HCT116 (cell line): ENCODE results near the gene RNF141. TPM values are rescaled to one million over a fixed set of nuclear protein-coding genes. Genes with fewer than 3 reads are reported as not detected.
A peak's percentile ranks its signal among the peaks of the same experiment; 100 is the strongest.

ENCODE experiments used
- ATAC-seq: fragments of 200-7000 bp; cut with Tn5 transposase; 2 replicates; pipeline ENCODE4 v1.9.1; 2020; ENCODE audit warnings: mild to moderate bottlenecking, moderate library complexity
- BruUV-seq: library from RNA; stranded (reverse); fragments of 400-500 nt; replicated peaks from 2 replicates; lab custom pipeline; 2021; lab: Mats Ljungman, UMichigan
- CTCF ChIA-PET: fragments of 300-600 bp; sonication (Branson Sonifier 250); formaldehyde crosslinking; loops from one replicate; lab custom pipeline; 2021; ENCODE audit warnings: antibody characterized with exemption; lab: Charles Lee
- POLR2A ChIA-PET: fragments of 300-600, 350-600 bp; sonication (Branson Sonifier 250); formaldehyde crosslinking; loops from one replicate; lab custom pipeline; 2021; ENCODE audit warnings: antibody characterized with exemption; lab: Charles Lee
- RAD21 ChIA-PET, 2 experiments: fragments of 300-600 bp; sonication (Branson Sonifier 250); formaldehyde crosslinking; loops; one replicate each; lab custom pipeline; 2023; ENCODE audit warnings: low total read pairs in 2 of 2; ENCODE audit not compliant: uncharacterized antibody in 2 of 2, unreplicated experiment in 2 of 2, low non-redundant PET in 1 of 2; lab: Charles Lee
- DNase-seq: peaks from one replicate; pipeline ENCODE4 v3.0.0-alpha.2; 2010; ENCODE audit warnings: low read depth, low spot score
- H2AFZ ChIP-seq: fragments of 200-600 bp; shearing (Covaris generic), sonication (generic); 2 replicates; pipeline ENCODE4 v1.6.1; 2017; ENCODE audit warnings: low read depth, mixed run types, mixed read lengths, antibody characterized with exemption, low read length; ENCODE audit not compliant: poor library complexity, severe bottlenecking
- H3K27ac ChIP-seq: 2 replicates; pipeline ENCODE4 v1.5.1; 2012; ENCODE audit warnings: low read depth, low read length
- H3K27me3 ChIP-seq: fragments of 200-600 bp; sonication (generic); 2 replicates; pipeline ENCODE4 v1.6.1; 2016; ENCODE audit warnings: mixed run types, low read length, mixed read lengths; ENCODE audit not compliant: insufficient read depth
- H3K36me3 ChIP-seq, 2 experiments: fragments of 200-500 bp in 1 of 2; fragments of 200-600 bp in 1 of 2; sonication (Bioruptor generic) in 1 of 2; sonication (generic) in 1 of 2; 2 replicates each; pipeline versions ENCODE4 v1.5.1 to v1.6.1; 2014 to 2016; ENCODE audit warnings: low read length in 2 of 2, inconsistent platforms in 1 of 2, mixed read lengths in 1 of 2, mixed run types in 1 of 2; ENCODE audit not compliant: insufficient read depth in 2 of 2, control insufficient read depth in 1 of 2
- H3K4me1 ChIP-seq, 2 experiments: fragments of 200-600 bp in 1 of 2; sonication (generic) in 1 of 2; 2 replicates each; pipeline versions ENCODE4 v1.5.1 to v1.6.1; 2012 to 2017; ENCODE audit warnings: low read length in 2 of 2, inconsistent platforms in 1 of 2, mild to moderate bottlenecking in 1 of 2, mixed read lengths in 1 of 2, mixed run types in 1 of 2, moderate library complexity in 1 of 2; ENCODE audit not compliant: insufficient read depth in 2 of 2, control insufficient read depth in 1 of 2
- H3K4me2 ChIP-seq: fragments of 200-600 bp; sonication (generic); 2 replicates; pipeline ENCODE4 v1.6.1; 2017; ENCODE audit warnings: mixed run types, low read length, mixed read lengths
- H3K4me3 ChIP-seq, 2 experiments: fragments of 200-600 bp in 1 of 2; sonication (generic) in 1 of 2; replicated peaks in 1 of 2; 2 replicates each; pipeline ENCODE4 v1.5.1; 2011 to 2016; ENCODE audit warnings: low read length in 2 of 2, control low read depth in 1 of 2, low read depth in 1 of 2, mild to moderate bottlenecking in 1 of 2, mixed read lengths in 1 of 2, mixed run types in 1 of 2
- H3K79me2 ChIP-seq: fragments of 200-600 bp; sonication (generic); 2 replicates; pipeline ENCODE4 v1.6.1; 2017; ENCODE audit warnings: mild to moderate bottlenecking, mixed run types, low read length, moderate library complexity, mixed read lengths; ENCODE audit not compliant: insufficient read depth
- H3K9ac ChIP-seq: fragments of 200-600 bp; sonication (generic); 2 replicates; pipeline ENCODE4 v1.6.1; 2016; ENCODE audit warnings: low read length, mixed read lengths
- H3K9me2 ChIP-seq: fragments of 200-600 bp; sonication (generic), shearing (Covaris generic); 2 replicates; pipeline ENCODE4 v1.6.1; 2017; ENCODE audit warnings: mixed run types, mild to moderate bottlenecking, moderate library complexity; ENCODE audit not compliant: insufficient read depth
- H3K9me3 ChIP-seq, 2 experiments: fragments of 200-500 bp in 1 of 2; fragments of 200-600 bp in 1 of 2; sonication (Bioruptor generic) in 1 of 2; sonication (generic) in 1 of 2; 2 replicates each; pipeline ENCODE4 v1.6.1; 2014 to 2017; ENCODE audit warnings: low read length in 2 of 2, mixed read lengths in 2 of 2, inconsistent platforms in 1 of 2, low read depth in 1 of 2, mild to moderate bottlenecking in 1 of 2, mixed run types in 1 of 2, moderate library complexity in 1 of 2; ENCODE audit not compliant: control insufficient read depth in 1 of 2, insufficient read depth in 1 of 2
- H4K20me1 ChIP-seq: fragments of 200-600 bp; sonication (generic), shearing (Covaris generic); 2 replicates; pipeline ENCODE4 v1.6.1; 2017; ENCODE audit warnings: mixed run types, mild to moderate bottlenecking, moderate library complexity; ENCODE audit not compliant: insufficient read depth
- CBX3 ChIP-seq: IDR thresholded peaks from 2 replicates; pipeline ENCODE4 v1.6.1; 2012; ENCODE audit warnings: low read depth
- CTCF ChIP-seq, 3 experiments: fragments of 200-600 bp in 1 of 3; sonication (generic) in 1 of 3; IDR thresholded peaks in 2 of 3; conservative IDR thresholded peaks in 1 of 3; 2 replicates each; pipeline ENCODE4 v1.5.1; 2012 to 2017; ENCODE audit warnings: low read depth in 2 of 3, low read length in 2 of 3, antibody characterized with exemption in 1 of 3, borderline replicate concordance in 1 of 3, control low read depth in 1 of 3, mild to moderate bottlenecking in 1 of 3, mixed read lengths in 1 of 3, mixed run types in 1 of 3, moderate library complexity in 1 of 3; ENCODE audit not compliant: insufficient read depth in 1 of 3
- EGR1 ChIP-seq: IDR thresholded peaks from 2 replicates; pipeline ENCODE4 v1.6.1; 2012; ENCODE audit warnings: low read depth
- ELF1 ChIP-seq: IDR thresholded peaks from 2 replicates; pipeline ENCODE4 v1.6.1; 2012; ENCODE audit warnings: low read depth, borderline replicate concordance
- EZH2 ChIP-seq: fragments of 200-600 bp; sonication (generic); IDR thresholded peaks from 2 replicates; pipeline ENCODE4 v1.6.1; 2017; ENCODE audit warnings: antibody characterized with exemption, mixed run types
- JUND ChIP-seq: IDR thresholded peaks from 2 replicates; pipeline ENCODE4 v1.6.1; 2012
- MAX ChIP-seq: IDR thresholded peaks from 2 replicates; pipeline ENCODE4 v1.6.1; 2012
- POLR2A ChIP-seq: IDR thresholded peaks from 2 replicates; pipeline ENCODE4 v1.7.0; 2011; ENCODE audit warnings: borderline replicate concordance; ENCODE audit not compliant: insufficient read depth, insufficient read length; ENCODE audit errors: extremely low read depth
- POLR2AphosphoS5 ChIP-seq: IDR thresholded peaks from 2 replicates; pipeline ENCODE4 v1.6.1; 2011; ENCODE audit warnings: mild to moderate bottlenecking, low read depth, low read length, moderate library complexity
- RAD21 ChIP-seq: IDR thresholded peaks from 2 replicates; pipeline ENCODE4 v1.6.1; 2012; ENCODE audit warnings: low read depth, mild to moderate bottlenecking
- SP1 ChIP-seq: IDR thresholded peaks from 2 replicates; pipeline ENCODE4 v1.6.1; 2012; ENCODE audit warnings: low read depth
- TCF7L2 ChIP-seq: IDR thresholded peaks from 2 replicates; pipeline ENCODE4 v1.7.0; 2011; ENCODE audit warnings: borderline replicate concordance, inconsistent platforms; ENCODE audit not compliant: insufficient read depth, insufficient read length; ENCODE audit errors: extremely low read depth
- ZBTB33 ChIP-seq: IDR thresholded peaks from 2 replicates; pipeline ENCODE4 v1.6.1; 2011; ENCODE audit warnings: mild to moderate bottlenecking, low read length, moderate library complexity; ENCODE audit not compliant: insufficient replicate concordance; ENCODE audit errors: extremely low read depth
- ZFX ChIP-seq: fragments of 450-650 bp; IDR thresholded peaks from 2 replicates; pipeline ENCODE4 v1.6.1; 2017
- ZNF274 ChIP-seq: fragments of 200-500 bp; sonication (Bioruptor generic); IDR thresholded peaks from 2 replicates; pipeline ENCODE4 v1.6.1; 2014; ENCODE audit warnings: mild to moderate bottlenecking, low read depth, low read length, inconsistent platforms
- intact Hi-C: fragments of 100-400 bp; cut with micrococcal nuclease; formaldehyde crosslinking; loops from 2 replicates; pipeline ENCODE4 v1.10.0; 2022
- total RNA-seq: library from RNA; stranded (reverse); gene quantifications from one replicate; pipeline ENCODE4 v1.2.1, GENCODE V29; 2021; ENCODE audit not compliant: unreplicated experiment

RNF141 gene
- total RNA-seq, 1 experiment from 2014 or later, result 133 TPM

- Histone ChIP-seq H2AFZ (no peak overlapping the region), H3K36me3 (no peaks in the 10 kb centered on the region), H3K4me3 (peak overlapping the region; percentile 76 to 83), H3K4me1 (peaks cover 40 to 57% of the 10 kb centered on the region in 2 experiments), H3K9me2 (no peaks in the 10 kb centered on the region), H3K9ac (peak overlapping the region; percentile 84), H3K9me3 (no peaks in the 10 kb centered on the region), H4K20me1 (no peaks in the 10 kb centered on the region), H3K27me3 (no peaks in the 10 kb centered on the region), H3K79me2 (peaks cover 66% of the 10 kb centered on the region), H3K27ac (peak overlapping the region; percentile 94; the same call in 1 of the 2 replicates), H3K4me2 (peak overlapping the region; percentile 90)
- POLR2A ChIA-PET, result interaction anchor here (1.7 to 1.9 kb wide), 2 partner anchors 19 to 133 kb away, joined by 4 to 5 read pairs; no protein-coding TSS in a partner anchor
- no TSS peak for BruUV-seq
- TF ChIP-seq CTCF (IDR thresholded peaks at IDR 0.05 in 2 of 3, conservative IDR thresholded peaks at IDR 0.05 in 1 of 3; ENCODE audit: borderline replicate concordance in 1 of 3, insufficient read depth in 1 of 3, low read depth in 2 of 3, low read length in 2 of 3), result no peak
- TF ChIP-seq JUND, result no peak
- no peak for TF ChIP-seq ELF1
- no peak for TF ChIP-seq TCF7L2
- no peak for TF ChIP-seq SP1
- no peak for TF ChIP-seq RAD21
- TF ChIP-seq ZNF274, result no peak
- TF ChIP-seq EZH2, result no peak
- TF ChIP-seq POLR2A, result no peak
- no peak for TF ChIP-seq ZBTB33
- TF ChIP-seq ZFX, result no peak
- no peak for TF ChIP-seq EGR1
- no peak for TF ChIP-seq MAX
- no peak for TF ChIP-seq POLR2AphosphoS5
- no peak for TF ChIP-seq CBX3
- intact Hi-C loops, result no loop called here
- no peak for ATAC-seq
- CTCF ChIA-PET, result interaction anchor here (1.9 to 2.5 kb wide), 2 partner anchors 8 to 195 kb away, joined by 12 to 25 read pairs; no protein-coding TSS in a partner anchor
- no peak for DNase-seq
- RAD21 ChIA-PET, result interaction anchor here in 1 of 2 experiments (1.5 kb wide), 1 partner anchor 84 kb away, joined by 3 read pairs; the partner anchor contains the start of gene AMPD3
Observed at GRCh38 chr11:10539339-10539738, 1.6 kb downstream of the RNF141 start.
